ENCODE results near the gene GNAQ.

Gene GNAQ

GRCh38 chr9:77974434-77974833 lies 57.2 kb downstream of the GNAQ start:
- no peak for DNase-seq (ENCODE audit: low read depth)
- no peak overlapping the region for H3K4me3 ChIP-seq (ENCODE audit: low read depth, low read length)
- TF ChIP-seq CTCF (IDR thresholded peaks at IDR 0.05; ENCODE audit: low read depth, low read length): no peak
- no peak for TF ChIP-seq MYC (IDR thresholded peaks at IDR 0.05; ENCODE audit: low read depth, low read length)

DNA sequence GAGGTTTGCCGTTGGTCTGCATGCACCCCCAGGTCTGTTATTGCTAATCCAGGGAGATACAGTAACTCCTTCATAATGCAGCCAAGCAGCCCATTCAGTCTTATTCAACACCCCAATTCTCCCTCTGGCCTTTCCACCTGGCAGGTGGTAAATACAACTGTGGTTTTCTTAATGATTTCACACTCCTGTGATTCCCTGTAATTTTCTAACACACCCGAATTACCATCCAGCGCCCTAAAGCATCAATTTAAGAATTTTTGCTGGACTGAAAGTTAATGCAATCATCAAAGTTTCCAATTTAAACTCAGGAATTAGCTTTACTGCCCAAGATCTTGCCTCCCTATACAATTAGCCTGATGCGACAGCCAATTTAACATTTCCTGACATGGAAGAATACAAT lies 62.5 kb downstream of the GNAQ start:
- no peak overlapping the region for H3K4me3 ChIP-seq (ENCODE audit: low read depth, low read length)
- no peak for DNase-seq (ENCODE audit: low read depth)
- TF ChIP-seq CTCF (IDR thresholded peaks at IDR 0.05; ENCODE audit: low read depth, low read length): no peak
- TF ChIP-seq, protein P1, sequence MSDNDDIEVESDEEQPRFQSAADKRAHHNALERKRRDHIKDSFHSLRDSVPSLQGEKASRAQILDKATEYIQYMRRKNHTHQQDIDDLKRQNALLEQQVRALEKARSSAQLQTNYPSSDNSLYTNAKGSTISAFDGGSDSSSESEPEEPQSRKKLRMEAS (IDR thresholded peaks at IDR 0.05; ENCODE audit: low read depth, low read length): no peak
- TF ChIP-seq MYC (IDR thresholded peaks at IDR 0.05; ENCODE audit: low read depth, low read length): no peak
- no peak for TF ChIP-seq POLR2A (IDR thresholded peaks at IDR 0.05; ENCODE audit: extremely low read depth, insufficient read length)

- TF ChIP-seq POLR2A (IDR thresholded peaks at IDR 0.05; ENCODE audit: extremely low read depth, insufficient read length): no peak
- no peak for TF ChIP-seq MYC (IDR thresholded peaks at IDR 0.05; ENCODE audit: low read depth, low read length)
- TF ChIP-seq, protein P1 (IDR thresholded peaks at IDR 0.05; ENCODE audit: low read depth, low read length): no peak
- TF ChIP-seq CTCF (IDR thresholded peaks at IDR 0.05; ENCODE audit: low read depth, low read length): no peak
- no peak for DNase-seq (ENCODE audit: low read depth)
- H3K4me3 ChIP-seq (ENCODE audit: low read depth, low read length): no peak overlapping the region
These were observed 63.1 kb downstream of the GNAQ start for GRCh38 chr9:77968506-77968905.

GRCh38 chr9:77966718-77967117 lies 64.9 kb downstream of the GNAQ start:
- DNase-seq (ENCODE audit: low read depth): no peak
- H3K4me3 ChIP-seq (ENCODE audit: low read depth, low read length): no peak overlapping the region
- TF ChIP-seq POLR2A (IDR thresholded peaks at IDR 0.05; ENCODE audit: extremely low read depth, insufficient read length): no peak
- no peak for TF ChIP-seq MYC (IDR thresholded peaks at IDR 0.05; ENCODE audit: low read depth, low read length)
- no peak for TF ChIP-seq CTCF (IDR thresholded peaks at IDR 0.05; ENCODE audit: low read depth, low read length)
- TF ChIP-seq, protein P1 (IDR thresholded peaks at IDR 0.05; ENCODE audit: low read depth, low read length): no peak

DNA sequence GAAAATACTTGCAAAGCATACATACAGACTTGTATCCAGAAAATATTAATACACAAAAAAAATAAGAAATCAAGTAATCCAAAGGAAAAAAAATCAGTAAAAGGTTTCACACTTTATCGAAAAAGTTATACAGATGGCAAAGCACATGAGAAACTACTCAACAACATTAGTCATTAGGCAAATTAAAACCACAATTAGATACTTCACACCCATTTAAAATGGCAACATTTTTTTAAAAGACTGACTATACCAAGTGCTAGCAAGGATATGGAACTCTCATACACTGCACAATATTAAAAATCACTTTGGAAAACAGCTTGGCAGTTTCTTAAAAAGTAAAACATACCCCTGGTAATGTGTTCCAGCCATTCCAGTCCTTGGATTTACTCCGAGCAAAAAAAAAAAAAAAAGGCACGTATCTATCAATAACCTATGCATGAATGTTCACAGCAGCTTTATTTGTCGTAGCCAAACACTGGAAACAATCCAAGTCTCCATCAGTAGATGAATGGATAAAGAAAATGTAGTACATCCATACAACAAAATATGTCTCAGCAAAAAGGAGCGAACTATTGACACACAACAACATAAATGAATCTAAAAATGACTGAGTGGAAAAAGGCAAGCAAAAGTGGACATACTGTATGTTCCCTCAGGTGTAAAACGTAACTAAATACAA lies 66.0 kb downstream of the GNAQ start:
- no peak overlapping the region for H3K4me3 ChIP-seq (ENCODE audit: low read depth, low read length)
- TF ChIP-seq MYC (IDR thresholded peaks at IDR 0.05; ENCODE audit: low read depth, low read length): no peak
- TF ChIP-seq, protein P1 (IDR thresholded peaks at IDR 0.05; ENCODE audit: low read depth, low read length): no peak
- TF ChIP-seq POLR2A (IDR thresholded peaks at IDR 0.05; ENCODE audit: extremely low read depth, insufficient read length): no peak
- no peak for TF ChIP-seq CTCF (IDR thresholded peaks at IDR 0.05; ENCODE audit: low read depth, low read length)
- DNase-seq (ENCODE audit: low read depth): no peak

DNA sequence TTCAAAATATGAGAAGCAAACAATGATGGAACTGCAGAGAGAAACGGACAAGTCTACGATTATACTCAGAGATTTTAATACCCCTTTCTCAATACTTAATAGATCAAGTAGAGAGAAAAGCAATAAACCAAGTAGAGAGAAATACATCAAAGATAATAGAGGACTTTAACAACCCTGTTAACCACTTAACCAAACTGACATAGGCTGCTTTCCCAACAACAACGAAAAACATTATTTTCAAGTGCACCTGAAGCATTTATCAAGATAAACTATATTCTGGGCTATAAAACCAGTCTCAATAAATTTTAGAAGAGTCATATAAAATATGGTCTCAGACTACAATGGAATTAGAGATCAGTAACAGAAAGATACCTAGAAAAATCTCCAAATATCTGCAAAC lies 67.4 kb downstream of the GNAQ start:
- H3K4me3 ChIP-seq (ENCODE audit: low read depth, low read length): no peak overlapping the region
- DNase-seq (ENCODE audit: low read depth): no peak
- TF ChIP-seq MYC (IDR thresholded peaks at IDR 0.05; ENCODE audit: low read depth, low read length): no peak
